Measurements from ENCODE around the gene CACNA2D1. TPM values are rescaled to one million over a fixed set of nuclear protein-coding genes. Genes with fewer than 3 reads are reported as not detected.
A peak's percentile ranks its signal among the peaks of the same experiment; 100 is the strongest.

CACNA2D1 gene
- total and polyA plus RNA-seq, 12 donors, result 10.5 to 60.9 (median 35.9) TPM

GRCh38 chr7:82053453-82054032 lies 390.0 kb downstream of the CACNA2D1 start:
- Histone ChIP-seq H3K36me3 (replicated peaks in 1 of 2) (no peaks in the 10 kb centered on the region), H3K27ac (no peak overlapping the region), H3K27me3 (no peaks in the 10 kb centered on the region), H3K4me1 (replicated peaks in 1 of 2) (peaks cover 0 to 18% of the 10 kb centered on the region in 2 donors), H3K4me3 (no peak overlapping the region), H3K9me3 (replicated peaks in 1 of 3) (no peaks in the 10 kb centered on the region)
- 86 to 94% (median 91%) methylated on average over 3 of the region's 3 CpGs for WGBS, 4 donors
- no peak for DNase-seq
- TF ChIP-seq CTCF (IDR thresholded peaks at IDR 0.05) (no peak), POLR2A (IDR thresholded peaks at IDR 0.05) (no peak)
- intact Hi-C loops (cut with DNase I), result no loop called here

GRCh38 chr7:82051601-82052000 lies 392.0 kb downstream of the CACNA2D1 start:
- H3K4me3 ChIP-seq, result no peak overlapping the region
- TF ChIP-seq POLR2A (IDR thresholded peaks at IDR 0.05), result no peak
- no peak for TF ChIP-seq CTCF (IDR thresholded peaks at IDR 0.05)
- H3K4me1 ChIP-seq (replicated peaks in 1 of 2), result peaks cover 0 to 18% of the 10 kb centered on the region in 2 donors
- WGBS, 4 donors, result 63 to 89% (median 77%) methylated on average over 2 of the region's 2 CpGs
- no peaks in the 10 kb centered on the region for H3K27me3 ChIP-seq
- intact Hi-C loops (cut with DNase I), result no loop called here
- no peak overlapping the region for H3K27ac ChIP-seq
- H3K36me3 ChIP-seq (replicated peaks in 1 of 2), result no peaks in the 10 kb centered on the region
- H3K9me3 ChIP-seq (replicated peaks in 1 of 3), result no peaks in the 10 kb centered on the region
- DNase-seq, result no peak

- no peaks in the 10 kb centered on the region for H3K9me3 ChIP-seq (replicated peaks in 1 of 3)
- H3K4me1 ChIP-seq (replicated peaks in 1 of 2), result peaks cover 0 to 18% of the 10 kb centered on the region in 2 donors
- no peak for DNase-seq
- no peaks in the 10 kb centered on the region for H3K27me3 ChIP-seq
- H3K36me3 ChIP-seq (replicated peaks in 1 of 2), result no peaks in the 10 kb centered on the region
- H3K4me3 ChIP-seq, result no peak overlapping the region
- peak overlapping the region in 1 of 5 donors; percentile 41 for H3K27ac ChIP-seq
- TF ChIP-seq POLR2A (IDR thresholded peaks at IDR 0.05) (no peak), CTCF (IDR thresholded peaks at IDR 0.05) (no peak)
- intact Hi-C loops (cut with DNase I), result no loop called here
- WGBS, 4 donors, result 79 to 89% (median 82%) methylated on average over 4 of the region's 4 CpGs
These were observed 392.8 kb downstream of the CACNA2D1 start for GRCh38 chr7:82050792-82051191.

- Histone ChIP-seq H3K4me1 (replicated peaks in 1 of 2) (peaks cover 0 to 18% of the 10 kb centered on the region in 2 donors), H3K36me3 (replicated peaks in 1 of 2) (no peaks in the 10 kb centered on the region), H3K9me3 (replicated peaks in 1 of 3) (no peaks in the 10 kb centered on the region), H3K27ac (peak overlapping the region in 4 of 5 donors; percentile 3 to 43 (median 22)), H3K27me3 (no peaks in the 10 kb centered on the region), H3K4me3 (no peak overlapping the region)
- intact Hi-C loops (cut with DNase I), result loop anchor here in 1 of 2 donors (10.0 kb wide), 2 partner anchors 525 to 555 kb away; no protein-coding TSS in a partner anchor
- 33 to 63% (median 35%) methylated on average over 1 of the region's 1 CpG for whole genome bisulfite sequencing, 4 donors
- peak in 6 of 7 donors; percentile 8 to 34 (median 28) for DNase-seq
- TF ChIP-seq CTCF (IDR thresholded peaks at IDR 0.05) (no peak), POLR2A (IDR thresholded peaks at IDR 0.05) (peak in 1 of 2 donors; percentile 9)
These were observed 393.6 kb downstream of the CACNA2D1 start for GRCh38 chr7:82049891-82050533.
